NB4 (cell line): ENCODE measurements around the gene CUZD1.

Source experiments
- DNase-seq: peaks from one replicate; pipeline ENCODE4 v3.0.0; 2010; ENCODE audit warnings: low read depth
- H3K4me3 ChIP-seq: one replicate; pipeline ENCODE4 v1.5.1; 2011; ENCODE audit warnings: mild to moderate bottlenecking, low read depth, low read length, moderate library complexity
- MAX ChIP-seq: IDR thresholded peaks from 2 replicates; pipeline ENCODE4 v1.6.1; 2011; ENCODE audit warnings: low read depth, low read length
- MYC ChIP-seq: IDR thresholded peaks from 2 replicates; pipeline ENCODE4 v1.6.1; 2011; ENCODE audit warnings: low read depth, low read length
- POLR2A ChIP-seq: IDR thresholded peaks from 2 replicates; pipeline ENCODE4 v1.6.1; 2011; ENCODE audit warnings: mild to moderate bottlenecking; ENCODE audit not compliant: insufficient read length; ENCODE audit errors: extremely low read depth
- TF ChIP-seq, protein P1 (sequence below): IDR thresholded peaks from one replicate; pipeline ENCODE4 v1.5.1; 2012; ENCODE audit warnings: low read depth, low read length

The CUZD1 gene

GRCh38 chr10:122822973-122823690, 22.5 kb downstream of the CUZD1 start:
- H3K4me3 ChIP-seq = no peak overlapping the region
- TF ChIP-seq POLR2A (no peak), MYC (no peak), MAX (no peak)
- TF ChIP-seq, protein P1, sequence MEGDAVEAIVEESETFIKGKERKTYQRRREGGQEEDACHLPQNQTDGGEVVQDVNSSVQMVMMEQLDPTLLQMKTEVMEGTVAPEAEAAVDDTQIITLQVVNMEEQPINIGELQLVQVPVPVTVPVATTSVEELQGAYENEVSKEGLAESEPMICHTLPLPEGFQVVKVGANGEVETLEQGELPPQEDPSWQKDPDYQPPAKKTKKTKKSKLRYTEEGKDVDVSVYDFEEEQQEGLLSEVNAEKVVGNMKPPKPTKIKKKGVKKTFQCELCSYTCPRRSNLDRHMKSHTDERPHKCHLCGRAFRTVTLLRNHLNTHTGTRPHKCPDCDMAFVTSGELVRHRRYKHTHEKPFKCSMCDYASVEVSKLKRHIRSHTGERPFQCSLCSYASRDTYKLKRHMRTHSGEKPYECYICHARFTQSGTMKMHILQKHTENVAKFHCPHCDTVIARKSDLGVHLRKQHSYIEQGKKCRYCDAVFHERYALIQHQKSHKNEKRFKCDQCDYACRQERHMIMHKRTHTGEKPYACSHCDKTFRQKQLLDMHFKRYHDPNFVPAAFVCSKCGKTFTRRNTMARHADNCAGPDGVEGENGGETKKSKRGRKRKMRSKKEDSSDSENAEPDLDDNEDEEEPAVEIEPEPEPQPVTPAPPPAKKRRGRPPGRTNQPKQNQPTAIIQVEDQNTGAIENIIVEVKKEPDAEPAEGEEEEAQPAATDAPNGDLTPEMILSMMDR = no peak
- no peak for DNase-seq

GRCh38 chr10:122821808-122822207, 23.8 kb downstream of the CUZD1 start:
- DNase-seq = no peak
- TF ChIP-seq POLR2A = no peak
- no peak for TF ChIP-seq MYC
- TF ChIP-seq MAX = no peak
- TF ChIP-seq, protein P1 = no peak
- H3K4me3 ChIP-seq = no peak overlapping the region

DNA sequence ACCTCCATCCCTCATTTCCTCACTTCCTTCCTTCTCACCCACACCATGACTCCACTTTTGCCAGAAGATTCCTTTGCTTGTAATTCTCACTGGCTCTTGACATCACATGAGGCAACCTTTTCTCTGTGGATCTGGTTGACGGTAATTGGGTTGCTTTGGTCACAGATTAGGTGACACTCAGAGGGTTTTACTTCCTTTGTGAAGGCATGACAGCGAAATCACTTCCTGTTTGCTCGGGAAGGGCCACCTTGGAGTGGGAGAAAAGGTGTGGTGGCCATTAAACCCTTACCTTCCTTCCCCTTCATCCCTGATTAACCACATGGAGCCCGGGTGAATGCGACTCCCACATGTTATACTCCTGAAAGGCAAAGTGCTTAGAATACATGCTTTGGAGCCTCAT, 30.2 kb downstream of the CUZD1 start:
- H3K4me3 ChIP-seq = no peak overlapping the region
- no peak for TF ChIP-seq POLR2A
- TF ChIP-seq, protein P1 = no peak
- no peak for TF ChIP-seq MAX
- TF ChIP-seq MYC = no peak
- no peak for DNase-seq

DNA sequence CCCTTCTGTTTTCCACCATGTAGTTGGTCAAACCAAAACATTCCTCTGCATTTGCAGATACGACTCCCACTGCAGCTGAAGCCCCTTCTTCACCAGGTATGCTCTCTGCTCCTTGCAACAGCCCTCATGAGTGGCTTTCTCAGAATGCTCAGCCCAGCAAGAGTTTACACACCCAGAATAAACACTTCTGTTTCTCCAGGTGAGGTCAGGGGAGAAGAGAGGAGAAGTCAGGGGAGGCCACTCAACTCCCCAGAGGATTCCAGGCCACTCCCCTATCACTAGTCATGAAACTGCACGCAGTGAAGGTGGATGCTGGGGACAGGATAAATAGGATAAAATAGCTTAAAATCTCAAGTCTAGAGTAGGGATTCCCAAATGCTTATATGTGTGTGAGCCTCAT, 31.2 kb downstream of the CUZD1 start:
- H3K4me3 ChIP-seq = no peak overlapping the region
- TF ChIP-seq MYC = no peak
- DNase-seq = no peak

- TF ChIP-seq MAX (no peak), POLR2A (no peak), MYC (no peak)
- TF ChIP-seq, protein P1 = no peak
- no peak for DNase-seq
Observed at GRCh38 chr10:122812751-122813150, 32.9 kb downstream of the CUZD1 start.

GRCh38 chr10:122802282-122802681, 43.4 kb downstream of the CUZD1 start:
- TF ChIP-seq POLR2A = no peak
- no peak for TF ChIP-seq MYC
- TF ChIP-seq, protein P1 = no peak
- no peak for TF ChIP-seq MAX
- no peak for DNase-seq
- H3K4me3 ChIP-seq = no peak overlapping the region

More at GRCh38 chr10:122812751-122813150, 32.9 kb downstream of the CUZD1 start:
- H3K4me3 ChIP-seq = no peak overlapping the region
